CD4-positive, CD25-positive, alpha-beta regulatory T cell (primary cell): Measurements from ENCODE around the gene KCTD4. TPM values are rescaled to one million over a fixed set of nuclear protein-coding genes. Genes with fewer than 3 reads are reported as not detected.
"Not testable (repeated sequence)": the region's sequence is repeated elsewhere in the genome, so short reads cannot be mapped to it uniquely, and the experiment has no call there.

Experiments
- ATAC-seq, 2 donors: fragments of 150-1000 bp; cut with Tn5 transposase; one replicate each; pipeline ENCODE4 v1.10.0; 2021; ENCODE audit warnings: low read depth in 2 of 2, moderate number of reproducible peaks in 2 of 2, moderate library complexity in 1 of 2
- DNase-seq, 3 donors: peaks; one replicate each; pipeline versions ENCODE4 v3.0.0 to v3.0.0-alpha.2; 2012 to 2022; ENCODE audit warnings: mixed read lengths in 1 of 3
- H3K27ac ChIP-seq: one replicate; pipeline ENCODE4 v1.7.0; 2013; ENCODE audit warnings: mild to moderate bottlenecking, low read length; ENCODE audit not compliant: insufficient read depth, poor library complexity, severe bottlenecking
- H3K27me3 ChIP-seq: one replicate; pipeline ENCODE4 v1.7.0; 2013; ENCODE audit warnings: low read length; ENCODE audit not compliant: control insufficient read depth, insufficient read depth
- H3K36me3 ChIP-seq: one replicate; pipeline ENCODE4 v1.7.0; 2013; ENCODE audit warnings: mild to moderate bottlenecking, low read length, moderate library complexity; ENCODE audit not compliant: control insufficient read depth, insufficient read depth
- H3K4me1 ChIP-seq: 2 replicates; pipeline ENCODE4 v1.7.0; 2013; ENCODE audit warnings: mild to moderate bottlenecking, low read length; ENCODE audit not compliant: insufficient read depth, control insufficient read depth, poor library complexity, severe bottlenecking
- H3K4me3 ChIP-seq: one replicate; pipeline ENCODE4 v1.7.0; 2013; ENCODE audit warnings: low read depth, mild to moderate bottlenecking, low read length, moderate library complexity
- H3K9me3 ChIP-seq, 2 experiments: 1 replicate in 1 of 2; 2 replicates in 1 of 2; pipeline ENCODE4 v1.7.0; 2013; ENCODE audit warnings: low read length in 2 of 2, mild to moderate bottlenecking in 1 of 2, moderate library complexity in 1 of 2; ENCODE audit not compliant: control insufficient read depth in 2 of 2
- H3K27ac Mint-ChIP-seq, 3 donors: one replicate each; pipeline ENCODE4 v1.8.0; 2020 to 2022; ENCODE audit warnings: mild to moderate bottlenecking in 3 of 3, mixed read lengths in 3 of 3, moderate library complexity in 2 of 3
- H3K27me3 Mint-ChIP-seq: one replicate; pipeline ENCODE4 v1.8.0; 2022; ENCODE audit warnings: mild to moderate bottlenecking, mixed read lengths
- H3K36me3 Mint-ChIP-seq: one replicate; pipeline ENCODE4 v1.8.0; 2020; ENCODE audit warnings: mixed read lengths
- H3K4me1 Mint-ChIP-seq, 4 donors: one replicate each; pipeline ENCODE4 v1.8.0; 2020 to 2022; ENCODE audit warnings: mixed read lengths in 4 of 4, mild to moderate bottlenecking in 1 of 4
- H3K4me3 Mint-ChIP-seq, 4 donors: one replicate each; pipeline ENCODE4 v1.8.0; 2020 to 2022; ENCODE audit warnings: mild to moderate bottlenecking in 4 of 4, mixed read lengths in 4 of 4, moderate library complexity in 3 of 4
- H3K9me3 Mint-ChIP-seq, 7 donors: one replicate each; pipeline ENCODE4 v1.8.0; 2020 to 2022; ENCODE audit warnings: mixed read lengths in 7 of 7, mild to moderate bottlenecking in 3 of 7, moderate library complexity in 2 of 7
- polyA plus RNA-seq, 4 donors: library from polyadenylated mRNA; unstranded; fragments of 300-500 nt; fragmentation: Illumina TruSeq; gene quantifications; one replicate each; pipeline ENCODE4 v1.2.3, GENCODE V29; 2021
- total RNA-seq: library from RNA; stranded (reverse); gene quantifications from one replicate; pipeline ENCODE4 v1.2.3, GENCODE V29; 2022

KCTD4 gene
- total RNA-seq (not detected), polyA plus RNA-seq (under 1 TPM in 1 of 4 donors, not detected in 3; 0.20 TPM)

GRCh38 chr13:45200701-45201232, at the start of gene KCTD4:
TSS of gene KCTD4 (minus strand) at chr13:45201045. CDS start at chr13:45194567, 6,478 bp downstream.
- no peaks in the 10 kb centered on the region for H3K9me3 ChIP-seq
- Mint-ChIP-seq H3K4me3 (no peak within 1 kb of the TSS), H3K27me3 (no peaks in the 10 kb centered on the region), H3K9me3 (no peaks in the 10 kb centered on the region), H3K36me3 (peaks cover 43% of the 10 kb centered on the region), H3K4me1 (peaks cover 7 to 22% (median 9%) of the 10 kb centered on the region in 4 donors), H3K27ac (no peak within 1 kb of the TSS)
- no peak within 1 kb of the TSS for H3K4me3 ChIP-seq
- no peak for DNase-seq
- H3K27me3 ChIP-seq, result no peaks in the 10 kb centered on the region
- ATAC-seq, result no peak
- H3K36me3 ChIP-seq, result no peaks in the 10 kb centered on the region
- H3K4me1 ChIP-seq, result no peaks in the 10 kb centered on the region
- H3K27ac ChIP-seq, result no peak within 1 kb of the TSS

DNA sequence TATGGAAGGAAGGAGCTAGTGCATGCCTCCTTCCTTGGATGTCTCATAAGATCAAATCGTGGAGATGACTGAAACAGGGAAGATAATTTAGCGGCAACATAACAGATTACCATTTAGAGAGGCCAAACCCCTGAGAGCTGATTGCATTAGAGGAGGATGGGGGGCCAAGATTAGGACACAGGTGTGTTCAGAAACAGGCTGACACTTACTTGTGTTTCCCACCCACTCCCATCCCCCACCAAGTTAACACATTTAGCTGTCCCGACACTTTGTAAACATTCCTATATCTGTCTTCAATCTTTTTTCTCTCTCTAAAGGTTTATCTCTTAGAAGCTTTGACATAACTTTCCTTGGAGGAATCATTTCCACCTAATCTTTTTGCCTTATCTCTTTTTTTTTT, 48.8 kb upstream of the KCTD4 start:
- H3K36me3 ChIP-seq, result peaks cover 15% of the 10 kb centered on the region
- no peaks in the 10 kb centered on the region for H3K4me1 ChIP-seq
- Mint-ChIP-seq H3K27ac (no peak overlapping the region), H3K27me3 (no peaks in the 10 kb centered on the region), H3K4me3 (no peak overlapping the region), H3K9me3 (no peaks in the 10 kb centered on the region), H3K4me1 (peaks cover 0 to 5% (median 4%) of the 10 kb centered on the region in 4 donors), H3K36me3 (peaks cover 14% of the 10 kb centered on the region)
- H3K27ac ChIP-seq, result no peak overlapping the region
- no peaks in the 10 kb centered on the region for H3K27me3 ChIP-seq
- H3K4me3 ChIP-seq, result no peak overlapping the region
- DNase-seq (no peak), ATAC-seq (no peak)
- H3K9me3 ChIP-seq, result no peaks in the 10 kb centered on the region

- H3K36me3 ChIP-seq, H3K9me3 Mint-ChIP-seq, DNase-seq, H3K9me3 ChIP-seq, H3K4me3 ChIP-seq, H3K27ac ChIP-seq, ATAC-seq, H3K27me3 Mint-ChIP-seq, H3K4me1 ChIP-seq, H3K36me3 Mint-ChIP-seq, H3K27ac Mint-ChIP-seq, H3K4me3 Mint-ChIP-seq, H3K27me3 ChIP-seq: not testable (repeated sequence)
- peaks cover 0 to 16% (median 9%) of the 10 kb centered on the region in 4 donors for H3K4me1 Mint-ChIP-seq
Measured at GRCh38 chr13:45244736-45245135, 43.9 kb upstream of the KCTD4 start.

DNA sequence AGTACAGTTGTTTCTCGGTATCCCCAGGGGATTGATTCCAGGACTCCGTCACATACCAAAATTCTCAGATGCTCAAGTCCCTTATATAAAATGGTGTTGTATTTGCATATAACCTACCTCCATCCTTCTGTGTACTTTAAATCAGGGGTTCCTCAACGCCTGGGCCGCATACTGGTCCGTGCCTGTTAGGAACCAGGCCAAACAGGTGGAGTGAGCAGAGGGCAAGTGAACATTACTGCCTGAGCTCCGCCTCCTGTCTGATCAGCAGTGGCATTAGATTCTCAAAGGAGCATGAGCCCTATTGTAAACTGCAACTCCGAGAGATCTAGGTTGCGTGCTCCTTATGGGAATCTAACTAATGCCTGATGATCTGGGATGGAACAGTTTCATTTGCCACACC, 42.2 kb upstream of the KCTD4 start:
- H3K4me3 Mint-ChIP-seq, result no peak overlapping the region
- H3K36me3 Mint-ChIP-seq, result peaks cover 10% of the 10 kb centered on the region
- no peaks in the 10 kb centered on the region for H3K9me3 ChIP-seq
- no peak overlapping the region for H3K27ac ChIP-seq
- no peaks in the 10 kb centered on the region for H3K27me3 Mint-ChIP-seq
- H3K36me3 ChIP-seq, result no peaks in the 10 kb centered on the region
- peaks cover 0 to 21% (median 9%) of the 10 kb centered on the region in 4 donors for H3K4me1 Mint-ChIP-seq
- no peak overlapping the region for H3K27ac Mint-ChIP-seq
- no peaks in the 10 kb centered on the region for H3K9me3 Mint-ChIP-seq
- DNase-seq (no peak), ATAC-seq (no peak)
- no peaks in the 10 kb centered on the region for H3K27me3 ChIP-seq
- no peak overlapping the region for H3K4me3 ChIP-seq
- no peaks in the 10 kb centered on the region for H3K4me1 ChIP-seq

DNA sequence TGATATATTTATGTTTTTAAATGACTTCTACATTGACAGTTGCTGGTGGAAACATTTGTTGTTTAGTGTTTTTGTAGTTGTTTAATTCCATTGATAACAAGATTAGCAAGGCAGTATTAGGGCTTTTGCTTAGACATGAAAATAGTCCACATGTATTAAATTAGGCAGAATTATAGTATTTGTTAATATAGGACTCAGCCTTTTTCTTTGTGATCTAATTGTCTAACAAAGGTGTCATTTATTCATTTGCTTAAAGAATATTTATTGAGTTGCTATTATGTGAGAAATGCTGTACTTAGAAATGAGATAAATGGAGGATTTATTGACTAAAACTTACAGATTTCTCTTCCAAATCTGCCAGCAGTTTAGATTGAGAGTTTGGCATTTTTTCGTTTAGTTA, 41.7 kb upstream of the KCTD4 start:
- H3K36me3 Mint-ChIP-seq, result peaks cover 10% of the 10 kb centered on the region
- H3K9me3 Mint-ChIP-seq, result no peaks in the 10 kb centered on the region
- Histone ChIP-seq H3K27ac (no peak overlapping the region), H3K4me1 (no peaks in the 10 kb centered on the region), H3K9me3 (no peaks in the 10 kb centered on the region), H3K4me3 (no peak overlapping the region), H3K36me3 (no peaks in the 10 kb centered on the region), H3K27me3 (no peaks in the 10 kb centered on the region)
- DNase-seq (no peak), ATAC-seq (no peak)
- no peaks in the 10 kb centered on the region for H3K27me3 Mint-ChIP-seq
- peaks cover 0 to 21% (median 9%) of the 10 kb centered on the region in 4 donors for H3K4me1 Mint-ChIP-seq
- H3K27ac Mint-ChIP-seq, result no peak overlapping the region
- H3K4me3 Mint-ChIP-seq, result no peak overlapping the region

DNA sequence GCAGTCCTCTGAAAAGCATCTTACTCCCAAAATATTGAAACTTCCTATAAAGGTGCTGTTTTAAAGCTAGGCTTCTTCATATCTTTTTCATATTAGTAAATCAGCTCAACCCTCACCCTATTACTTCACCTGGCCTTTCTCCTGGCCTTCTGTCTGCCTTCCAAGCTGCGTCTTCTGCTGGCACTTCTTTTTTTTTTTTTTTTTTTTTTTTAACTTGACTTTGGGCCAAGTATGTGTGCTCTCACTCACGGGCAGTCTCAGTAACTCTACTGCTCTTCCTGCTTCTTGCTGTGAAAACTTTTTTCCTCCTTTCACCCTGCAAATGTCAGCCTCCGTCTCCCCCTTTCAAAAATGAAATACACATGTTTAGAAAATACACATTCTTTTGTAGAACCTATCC, 41.2 kb upstream of the KCTD4 start:
- ATAC-seq (no peak), DNase-seq (no peak)
- peak overlapping the region in 1 of 3 donors; percentile 2 for H3K27ac Mint-ChIP-seq
- H3K36me3 ChIP-seq, result no peaks in the 10 kb centered on the region
- H3K36me3 Mint-ChIP-seq, result peaks cover 10% of the 10 kb centered on the region
- H3K27me3 ChIP-seq, result no peaks in the 10 kb centered on the region
- no peaks in the 10 kb centered on the region for H3K27me3 Mint-ChIP-seq
- no peaks in the 10 kb centered on the region for H3K4me1 ChIP-seq
- no peaks in the 10 kb centered on the region for H3K9me3 Mint-ChIP-seq
- H3K4me1 Mint-ChIP-seq, result peaks cover 0 to 21% (median 9%) of the 10 kb centered on the region in 4 donors
- H3K4me3 Mint-ChIP-seq, result no peak overlapping the region
- H3K27ac ChIP-seq, result no peak overlapping the region
- H3K4me3 ChIP-seq, result no peak overlapping the region
- H3K9me3 ChIP-seq, result no peaks in the 10 kb centered on the region

GRCh38 chr13:45240143-45240542, 39.3 kb upstream of the KCTD4 start:
- Histone ChIP-seq H3K27ac (no peak overlapping the region), H3K27me3 (no peaks in the 10 kb centered on the region), H3K4me1 (no peaks in the 10 kb centered on the region), H3K4me3 (no peak overlapping the region), H3K9me3 (no peaks in the 10 kb centered on the region), H3K36me3 (no peaks in the 10 kb centered on the region)
- Mint-ChIP-seq H3K27ac (no peak overlapping the region), H3K27me3 (no peaks in the 10 kb centered on the region), H3K4me1 (peaks cover 0 to 22% (median 10%) of the 10 kb centered on the region in 4 donors), H3K36me3 (peaks cover 6% of the 10 kb centered on the region), H3K4me3 (no peak overlapping the region), H3K9me3 (no peaks in the 10 kb centered on the region)
- no peak for DNase-seq
- ATAC-seq, result no peak
